ENCODE results near the gene UBE2Q2. TPM values are rescaled to one million over a fixed set of nuclear protein-coding genes. Genes with fewer than 3 reads are reported as not detected.
A peak's percentile ranks its signal among the peaks of the same experiment; 100 is the strongest.
"Not testable (repeated sequence)": the region's sequence is repeated elsewhere in the genome, so short reads cannot be mapped to it uniquely, and the experiment has no call there.

UBE2Q2 gene
- total RNA-seq, 1 experiment from 2014 or later, result 27.0 TPM

DNA sequence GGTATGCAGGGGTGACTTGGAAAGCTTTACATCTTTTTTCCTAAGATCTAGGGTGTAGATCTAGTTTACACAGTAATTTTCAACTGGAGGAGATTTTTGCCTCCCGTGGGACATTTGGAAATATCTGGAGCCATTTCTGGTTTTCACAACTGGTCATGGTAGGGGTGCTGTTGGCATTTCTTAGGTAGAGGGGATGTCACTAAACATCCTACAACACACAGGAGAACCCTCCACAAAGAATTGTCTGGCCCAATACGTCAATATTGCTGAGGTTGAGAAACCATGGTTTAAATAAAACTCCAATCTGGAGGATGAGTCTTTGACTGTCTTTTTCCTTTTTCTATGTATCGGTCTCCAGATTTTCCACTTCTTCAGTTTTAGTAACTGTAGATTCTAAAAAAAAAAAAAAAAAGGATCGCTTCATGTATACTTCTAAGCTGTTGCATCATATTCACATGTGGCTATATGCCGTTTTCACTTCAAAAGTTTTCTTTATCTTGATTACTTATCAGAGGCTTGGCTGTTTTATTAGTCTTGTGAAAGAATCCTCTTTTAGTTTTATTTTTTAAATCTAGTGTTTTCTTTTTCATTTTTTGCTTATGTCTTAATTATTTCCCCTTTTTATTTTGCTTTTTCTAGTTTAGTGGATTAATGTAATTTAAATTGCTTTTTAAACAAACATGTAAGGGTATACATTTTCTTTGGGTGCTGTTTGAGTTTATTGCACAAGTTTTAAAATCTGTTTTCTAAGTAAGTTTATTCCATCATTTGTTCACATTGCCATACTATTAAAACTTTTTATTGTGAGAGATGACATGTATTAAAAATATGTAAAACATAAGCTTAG is 21.2 kb downstream of the UBE2Q2 start:
- H3K27me3 Mint-ChIP-seq (ENCODE audit: low read depth), result no peaks in the 10 kb centered on the region
- DNase-seq (ENCODE audit: low spot score), result no peak
- no peak for ATAC-seq
- H3K4me3 Mint-ChIP-seq, result no peak overlapping the region
- H3K9me3 Mint-ChIP-seq, result no peaks in the 10 kb centered on the region
- H3K36me3 Mint-ChIP-seq, result peaks cover 24% of the 10 kb centered on the region
- POLR2A ChIA-PET, result no interaction called here
- peak overlapping the region; percentile 37; the same call in 1 of the 2 replicates for H3K27ac Mint-ChIP-seq
- TF ChIP-seq CREB1 (CRISPR knock-in tag; IDR thresholded peaks at IDR 0.05), result no peak
- TF ChIP-seq, protein P1, sequence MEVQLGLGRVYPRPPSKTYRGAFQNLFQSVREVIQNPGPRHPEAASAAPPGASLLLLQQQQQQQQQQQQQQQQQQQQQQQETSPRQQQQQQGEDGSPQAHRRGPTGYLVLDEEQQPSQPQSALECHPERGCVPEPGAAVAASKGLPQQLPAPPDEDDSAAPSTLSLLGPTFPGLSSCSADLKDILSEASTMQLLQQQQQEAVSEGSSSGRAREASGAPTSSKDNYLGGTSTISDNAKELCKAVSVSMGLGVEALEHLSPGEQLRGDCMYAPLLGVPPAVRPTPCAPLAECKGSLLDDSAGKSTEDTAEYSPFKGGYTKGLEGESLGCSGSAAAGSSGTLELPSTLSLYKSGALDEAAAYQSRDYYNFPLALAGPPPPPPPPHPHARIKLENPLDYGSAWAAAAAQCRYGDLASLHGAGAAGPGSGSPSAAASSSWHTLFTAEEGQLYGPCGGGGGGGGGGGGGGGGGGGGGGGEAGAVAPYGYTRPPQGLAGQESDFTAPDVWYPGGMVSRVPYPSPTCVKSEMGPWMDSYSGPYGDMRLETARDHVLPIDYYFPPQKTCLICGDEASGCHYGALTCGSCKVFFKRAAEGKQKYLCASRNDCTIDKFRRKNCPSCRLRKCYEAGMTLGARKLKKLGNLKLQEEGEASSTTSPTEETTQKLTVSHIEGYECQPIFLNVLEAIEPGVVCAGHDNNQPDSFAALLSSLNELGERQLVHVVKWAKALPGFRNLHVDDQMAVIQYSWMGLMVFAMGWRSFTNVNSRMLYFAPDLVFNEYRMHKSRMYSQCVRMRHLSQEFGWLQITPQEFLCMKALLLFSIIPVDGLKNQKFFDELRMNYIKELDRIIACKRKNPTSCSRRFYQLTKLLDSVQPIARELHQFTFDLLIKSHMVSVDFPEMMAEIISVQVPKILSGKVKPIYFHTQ (CRISPR knock-in tag; IDR thresholded peaks at IDR 0.05), result no peak
- CTCF ChIA-PET, result interaction anchor here (0.6 to 1.3 kb wide), 3 partner anchors 21 to 1816 kb away, joined by 3 read pairs; no protein-coding TSS in a partner anchor
- H3K4me1 Mint-ChIP-seq, result peaks cover 52% of the 10 kb centered on the region

DNA sequence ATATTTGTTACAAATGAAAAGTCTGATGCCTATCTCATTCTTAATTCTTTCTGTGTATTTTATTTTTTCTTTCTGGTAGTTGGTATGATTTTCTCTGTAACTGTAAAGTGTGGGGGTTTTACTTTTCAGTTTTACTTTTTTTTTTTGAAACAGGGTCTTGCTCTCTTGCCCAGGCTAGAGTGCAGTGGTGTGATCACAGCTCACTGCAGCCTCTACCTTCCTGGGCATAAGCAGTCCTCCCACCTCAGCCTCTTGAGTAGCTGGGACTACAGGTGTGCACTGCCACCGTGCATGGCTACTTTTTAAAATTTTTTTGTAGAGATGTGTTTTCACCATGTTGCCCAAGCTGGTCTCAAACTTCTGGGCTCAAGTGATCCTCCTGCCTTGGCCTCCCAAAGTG is 22.8 kb downstream of the UBE2Q2 start:
- DNase-seq (ENCODE audit: low spot score); H3K27me3 Mint-ChIP-seq (ENCODE audit: low read depth); CTCF ChIA-PET; H3K9me3 Mint-ChIP-seq; ATAC-seq; H3K4me3 Mint-ChIP-seq; POLR2A ChIA-PET: not testable (repeated sequence)
- Mint-ChIP-seq H3K36me3 (peaks cover 29% of the 10 kb centered on the region), H3K27ac (peak overlapping the region; percentile 87), H3K4me1 (peaks cover 66% of the 10 kb centered on the region)
- peak; percentile 86; the same call in 1 of the 2 replicates for TF ChIP-seq ZNF121 (CRISPR knock-in tag; IDR thresholded peaks at IDR 0.05)

DNA sequence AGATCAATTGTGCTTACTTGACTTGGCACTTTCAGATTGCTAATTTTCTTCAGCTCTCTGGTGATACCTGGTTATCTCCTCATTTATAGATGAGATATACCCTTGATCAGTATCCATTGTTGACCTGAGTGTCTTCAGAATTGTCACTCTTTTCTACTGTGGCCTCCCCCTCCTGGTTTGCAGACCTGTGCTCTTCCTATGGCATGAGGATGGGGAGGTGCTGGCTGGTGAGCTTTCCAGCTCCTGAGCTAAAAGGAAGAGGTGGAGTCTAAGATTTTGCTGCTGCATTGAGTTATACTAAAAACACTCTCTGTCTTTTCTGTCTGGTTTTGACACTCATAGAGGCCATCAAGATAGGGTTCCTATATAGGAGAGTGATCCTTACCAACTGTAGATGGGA is 23.7 kb downstream of the UBE2Q2 start:
- ChIA-PET POLR2A (no interaction called here), CTCF (interaction anchor here (1.0 to 1.6 kb wide), 4 partner anchors 15 to 273 kb away, joined by 3 read pairs; partner anchors contain the start of gene UBE2Q2)
- H3K4me1 Mint-ChIP-seq, result peaks cover 75% of the 10 kb centered on the region
- DNase-seq (ENCODE audit: low spot score) (no peak), ATAC-seq (peak; percentile 73)
- H3K9me3 Mint-ChIP-seq, result no peaks in the 10 kb centered on the region
- peaks cover 24% of the 10 kb centered on the region for H3K36me3 Mint-ChIP-seq
- H3K27me3 Mint-ChIP-seq (ENCODE audit: low read depth), result no peaks in the 10 kb centered on the region
- peak overlapping the region; percentile 4; the same call in 1 of the 2 replicates for H3K4me3 Mint-ChIP-seq
- peak overlapping the region; percentile 85 for H3K27ac Mint-ChIP-seq
- TF ChIP-seq, protein P2, sequence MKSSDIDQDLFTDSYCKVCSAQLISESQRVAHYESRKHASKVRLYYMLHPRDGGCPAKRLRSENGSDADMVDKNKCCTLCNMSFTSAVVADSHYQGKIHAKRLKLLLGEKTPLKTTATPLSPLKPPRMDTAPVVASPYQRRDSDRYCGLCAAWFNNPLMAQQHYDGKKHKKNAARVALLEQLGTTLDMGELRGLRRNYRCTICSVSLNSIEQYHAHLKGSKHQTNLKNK (CRISPR knock-in tag; IDR thresholded peaks at IDR 0.05), result no peak
- TF ChIP-seq, protein P3, sequence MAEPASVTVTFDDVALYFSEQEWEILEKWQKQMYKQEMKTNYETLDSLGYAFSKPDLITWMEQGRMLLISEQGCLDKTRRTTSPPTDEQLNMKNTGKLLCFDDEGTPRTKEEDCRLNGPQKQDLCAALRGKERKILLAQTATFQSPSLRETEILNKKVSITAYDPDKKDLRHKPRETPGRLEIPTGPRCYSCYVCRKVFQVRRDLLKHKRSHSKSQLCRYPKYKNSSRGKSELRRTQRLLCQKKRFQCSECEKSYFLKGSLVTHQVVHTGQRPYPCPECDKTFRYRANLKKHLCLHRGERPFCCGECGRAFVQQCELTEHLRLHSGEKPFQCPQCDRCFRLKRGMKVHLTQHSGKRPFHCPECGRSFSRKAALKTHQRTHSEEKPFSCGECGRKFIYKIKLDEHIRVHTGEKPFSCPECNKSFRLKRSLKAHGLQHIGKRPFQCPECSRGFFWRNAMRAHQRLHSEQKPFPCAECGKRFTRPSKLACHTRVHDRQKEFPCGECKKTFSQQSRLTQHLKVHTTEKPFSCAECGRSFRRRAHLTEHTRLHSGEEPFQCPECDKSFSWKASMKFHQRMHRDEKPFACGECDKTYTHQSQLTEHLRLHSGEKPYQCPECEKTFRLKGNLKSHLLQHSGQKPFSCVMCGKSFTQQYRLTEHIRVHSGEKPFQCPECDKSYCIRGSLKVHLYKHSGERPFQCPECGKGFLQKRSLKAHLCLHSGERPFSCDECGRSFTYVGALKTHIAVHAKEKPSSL (CRISPR knock-in tag; conservative IDR thresholded peaks at IDR 0.05), result no peak
- TF ChIP-seq, protein P4, sequence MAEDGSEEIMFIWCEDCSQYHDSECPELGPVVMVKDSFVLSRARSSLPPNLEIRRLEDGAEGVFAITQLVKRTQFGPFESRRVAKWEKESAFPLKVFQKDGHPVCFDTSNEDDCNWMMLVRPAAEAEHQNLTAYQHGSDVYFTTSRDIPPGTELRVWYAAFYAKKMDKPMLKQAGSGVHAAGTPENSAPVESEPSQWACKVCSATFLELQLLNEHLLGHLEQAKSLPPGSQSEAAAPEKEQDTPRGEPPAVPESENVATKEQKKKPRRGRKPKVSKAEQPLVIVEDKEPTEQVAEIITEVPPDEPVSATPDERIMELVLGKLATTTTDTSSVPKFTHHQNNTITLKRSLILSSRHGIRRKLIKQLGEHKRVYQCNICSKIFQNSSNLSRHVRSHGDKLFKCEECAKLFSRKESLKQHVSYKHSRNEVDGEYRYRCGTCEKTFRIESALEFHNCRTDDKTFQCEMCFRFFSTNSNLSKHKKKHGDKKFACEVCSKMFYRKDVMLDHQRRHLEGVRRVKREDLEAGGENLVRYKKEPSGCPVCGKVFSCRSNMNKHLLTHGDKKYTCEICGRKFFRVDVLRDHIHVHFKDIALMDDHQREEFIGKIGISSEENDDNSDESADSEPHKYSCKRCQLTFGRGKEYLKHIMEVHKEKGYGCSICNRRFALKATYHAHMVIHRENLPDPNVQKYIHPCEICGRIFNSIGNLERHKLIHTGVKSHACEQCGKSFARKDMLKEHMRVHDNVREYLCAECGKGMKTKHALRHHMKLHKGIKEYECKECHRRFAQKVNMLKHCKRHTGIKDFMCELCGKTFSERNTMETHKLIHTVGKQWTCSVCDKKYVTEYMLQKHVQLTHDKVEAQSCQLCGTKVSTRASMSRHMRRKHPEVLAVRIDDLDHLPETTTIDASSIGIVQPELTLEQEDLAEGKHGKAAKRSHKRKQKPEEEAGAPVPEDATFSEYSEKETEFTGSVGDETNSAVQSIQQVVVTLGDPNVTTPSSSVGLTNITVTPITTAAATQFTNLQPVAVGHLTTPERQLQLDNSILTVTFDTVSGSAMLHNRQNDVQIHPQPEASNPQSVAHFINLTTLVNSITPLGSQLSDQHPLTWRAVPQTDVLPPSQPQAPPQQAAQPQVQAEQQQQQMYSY (CRISPR knock-in tag; IDR thresholded peaks at IDR 0.05), result no peak
- TF ChIP-seq CREB1 (CRISPR knock-in tag; IDR thresholded peaks at IDR 0.05), result no peak
- TF ChIP-seq, protein P5, sequence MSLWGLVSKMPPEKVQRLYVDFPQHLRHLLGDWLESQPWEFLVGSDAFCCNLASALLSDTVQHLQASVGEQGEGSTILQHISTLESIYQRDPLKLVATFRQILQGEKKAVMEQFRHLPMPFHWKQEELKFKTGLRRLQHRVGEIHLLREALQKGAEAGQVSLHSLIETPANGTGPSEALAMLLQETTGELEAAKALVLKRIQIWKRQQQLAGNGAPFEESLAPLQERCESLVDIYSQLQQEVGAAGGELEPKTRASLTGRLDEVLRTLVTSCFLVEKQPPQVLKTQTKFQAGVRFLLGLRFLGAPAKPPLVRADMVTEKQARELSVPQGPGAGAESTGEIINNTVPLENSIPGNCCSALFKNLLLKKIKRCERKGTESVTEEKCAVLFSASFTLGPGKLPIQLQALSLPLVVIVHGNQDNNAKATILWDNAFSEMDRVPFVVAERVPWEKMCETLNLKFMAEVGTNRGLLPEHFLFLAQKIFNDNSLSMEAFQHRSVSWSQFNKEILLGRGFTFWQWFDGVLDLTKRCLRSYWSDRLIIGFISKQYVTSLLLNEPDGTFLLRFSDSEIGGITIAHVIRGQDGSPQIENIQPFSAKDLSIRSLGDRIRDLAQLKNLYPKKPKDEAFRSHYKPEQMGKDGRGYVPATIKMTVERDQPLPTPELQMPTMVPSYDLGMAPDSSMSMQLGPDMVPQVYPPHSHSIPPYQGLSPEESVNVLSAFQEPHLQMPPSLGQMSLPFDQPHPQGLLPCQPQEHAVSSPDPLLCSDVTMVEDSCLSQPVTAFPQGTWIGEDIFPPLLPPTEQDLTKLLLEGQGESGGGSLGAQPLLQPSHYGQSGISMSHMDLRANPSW (CRISPR knock-in tag; conservative IDR thresholded peaks at IDR 0.05; ENCODE audit: low read depth), result no peak
- no peak for TF ChIP-seq TP53 (CRISPR knock-in tag; IDR thresholded peaks at IDR 0.05)
- TF ChIP-seq NFATC4 (CRISPR knock-in tag; IDR thresholded peaks at IDR 0.05), result no peak
- no peak for TF ChIP-seq SMAD3 (CRISPR knock-in tag; IDR thresholded peaks at IDR 0.05; ENCODE audit: borderline replicate concordance)
- TF ChIP-seq HMGA2 (CRISPR knock-in tag; IDR thresholded peaks at IDR 0.05), result no peak
- TF ChIP-seq, protein P6, sequence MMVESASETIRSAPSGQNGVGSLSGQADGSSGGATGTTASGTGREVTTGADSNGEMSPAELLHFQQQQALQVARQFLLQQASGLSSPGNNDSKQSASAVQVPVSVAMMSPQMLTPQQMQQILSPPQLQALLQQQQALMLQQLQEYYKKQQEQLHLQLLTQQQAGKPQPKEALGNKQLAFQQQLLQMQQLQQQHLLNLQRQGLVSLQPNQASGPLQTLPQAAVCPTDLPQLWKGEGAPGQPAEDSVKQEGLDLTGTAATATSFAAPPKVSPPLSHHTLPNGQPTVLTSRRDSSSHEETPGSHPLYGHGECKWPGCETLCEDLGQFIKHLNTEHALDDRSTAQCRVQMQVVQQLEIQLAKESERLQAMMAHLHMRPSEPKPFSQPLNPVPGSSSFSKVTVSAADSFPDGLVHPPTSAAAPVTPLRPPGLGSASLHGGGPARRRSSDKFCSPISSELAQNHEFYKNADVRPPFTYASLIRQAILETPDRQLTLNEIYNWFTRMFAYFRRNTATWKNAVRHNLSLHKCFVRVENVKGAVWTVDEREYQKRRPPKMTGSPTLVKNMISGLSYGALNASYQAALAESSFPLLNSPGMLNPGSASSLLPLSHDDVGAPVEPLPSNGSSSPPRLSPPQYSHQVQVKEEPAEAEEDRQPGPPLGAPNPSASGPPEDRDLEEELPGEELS (CRISPR knock-in tag; IDR thresholded peaks at IDR 0.05), result no peak
- TF ChIP-seq, protein P7, sequence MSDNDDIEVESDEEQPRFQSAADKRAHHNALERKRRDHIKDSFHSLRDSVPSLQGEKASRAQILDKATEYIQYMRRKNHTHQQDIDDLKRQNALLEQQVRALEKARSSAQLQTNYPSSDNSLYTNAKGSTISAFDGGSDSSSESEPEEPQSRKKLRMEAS (CRISPR knock-in tag; IDR thresholded peaks at IDR 0.05), result no peak

Data from WTC11 (cell line).